ENCODE data around the gene GOSR2. TPM values are rescaled to one million over a fixed set of nuclear protein-coding genes. Genes with fewer than 3 reads are reported as not detected.

GOSR2 gene
- total RNA-seq, 4 donors from 2014 or later, result 28.5 to 37.6 (median 30.3) TPM

DNA sequence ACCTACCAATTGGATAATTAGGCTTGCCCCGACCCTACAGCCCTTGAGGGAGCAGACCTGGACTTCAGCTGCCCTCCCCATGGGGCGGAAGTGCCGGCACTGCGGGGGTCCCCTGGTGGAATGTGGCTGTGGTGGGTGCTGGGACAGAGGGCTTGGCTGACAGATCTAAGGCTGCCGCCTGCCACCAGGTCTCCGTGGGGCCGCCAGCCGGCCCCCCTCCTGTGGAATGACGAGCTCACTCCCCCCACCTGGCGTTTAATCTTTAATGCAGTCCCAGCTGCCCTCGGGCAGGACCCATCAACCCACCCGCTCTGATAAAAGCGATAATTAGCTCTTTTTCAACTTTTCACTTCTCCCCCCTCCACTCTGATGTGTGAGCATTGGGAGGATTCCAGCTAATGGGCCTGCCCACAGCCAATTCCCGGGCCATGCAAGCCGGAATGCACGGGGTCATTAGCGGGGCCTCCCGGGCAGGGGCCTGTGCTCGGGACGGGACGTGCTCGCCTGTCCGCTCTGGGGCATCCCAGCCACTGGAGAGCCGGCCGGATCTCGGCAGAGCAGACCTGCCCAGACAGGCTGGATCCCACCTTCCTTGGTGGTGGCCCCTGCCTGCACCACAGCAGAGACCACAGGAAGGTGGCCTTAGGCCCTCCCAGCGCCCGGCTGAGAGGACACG is 28.3 kb upstream of the GOSR2 start:
- intact Hi-C loops (cut with DNase I; ENCODE audit: low total_unique reads), result no loop called here
- DNase-seq (ENCODE audit: low spot score in 2 of 2), result no peak
- WGBS, 2 donors, result 39 to 42% methylated on average over 21 to 23 of the region's 29 CpGs

DNA sequence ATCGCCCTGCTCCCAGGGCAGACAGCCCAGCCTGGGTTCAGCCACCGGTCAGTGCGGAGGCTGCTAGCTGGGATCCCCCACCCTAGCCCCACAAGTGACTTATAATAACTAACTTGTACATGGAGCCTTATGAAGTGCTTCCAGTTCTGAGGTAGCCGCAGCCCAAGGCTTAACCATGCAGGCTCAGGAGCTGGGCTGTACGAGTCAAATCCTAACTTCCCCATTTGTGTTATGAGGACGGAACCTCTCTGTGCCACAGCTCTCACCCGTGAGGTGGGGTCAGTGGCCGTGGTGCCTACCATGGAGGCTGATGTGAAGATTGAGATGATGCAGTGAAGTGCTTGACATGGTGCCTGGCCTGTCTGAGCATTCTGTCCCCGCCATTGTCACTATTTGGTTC is 27.8 kb upstream of the GOSR2 start:
- no peak for DNase-seq (ENCODE audit: low spot score in 2 of 2)
- WGBS, 2 donors, result 82 to 87% methylated on average over 9 of the region's 9 CpGs
- intact Hi-C loops (cut with DNase I; ENCODE audit: low total_unique reads), result no loop called here
- TF ChIP-seq, protein P1, sequence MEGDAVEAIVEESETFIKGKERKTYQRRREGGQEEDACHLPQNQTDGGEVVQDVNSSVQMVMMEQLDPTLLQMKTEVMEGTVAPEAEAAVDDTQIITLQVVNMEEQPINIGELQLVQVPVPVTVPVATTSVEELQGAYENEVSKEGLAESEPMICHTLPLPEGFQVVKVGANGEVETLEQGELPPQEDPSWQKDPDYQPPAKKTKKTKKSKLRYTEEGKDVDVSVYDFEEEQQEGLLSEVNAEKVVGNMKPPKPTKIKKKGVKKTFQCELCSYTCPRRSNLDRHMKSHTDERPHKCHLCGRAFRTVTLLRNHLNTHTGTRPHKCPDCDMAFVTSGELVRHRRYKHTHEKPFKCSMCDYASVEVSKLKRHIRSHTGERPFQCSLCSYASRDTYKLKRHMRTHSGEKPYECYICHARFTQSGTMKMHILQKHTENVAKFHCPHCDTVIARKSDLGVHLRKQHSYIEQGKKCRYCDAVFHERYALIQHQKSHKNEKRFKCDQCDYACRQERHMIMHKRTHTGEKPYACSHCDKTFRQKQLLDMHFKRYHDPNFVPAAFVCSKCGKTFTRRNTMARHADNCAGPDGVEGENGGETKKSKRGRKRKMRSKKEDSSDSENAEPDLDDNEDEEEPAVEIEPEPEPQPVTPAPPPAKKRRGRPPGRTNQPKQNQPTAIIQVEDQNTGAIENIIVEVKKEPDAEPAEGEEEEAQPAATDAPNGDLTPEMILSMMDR (IDR thresholded peaks at IDR 0.05), result no peak
- no peak for TF ChIP-seq POLR2A (IDR thresholded peaks at IDR 0.05)
- no peak overlapping the region for H3K4me3 ChIP-seq (ENCODE audit: low read depth, poor library complexity, severe bottlenecking)

More for the DNA sequence above, 28.3 kb upstream of the GOSR2 start:
- no peak overlapping the region for H3K4me3 ChIP-seq (ENCODE audit: low read depth, poor library complexity, severe bottlenecking)
- TF ChIP-seq, protein P1 (IDR thresholded peaks at IDR 0.05), result no peak
- no peak for TF ChIP-seq POLR2A (IDR thresholded peaks at IDR 0.05)

DNA sequence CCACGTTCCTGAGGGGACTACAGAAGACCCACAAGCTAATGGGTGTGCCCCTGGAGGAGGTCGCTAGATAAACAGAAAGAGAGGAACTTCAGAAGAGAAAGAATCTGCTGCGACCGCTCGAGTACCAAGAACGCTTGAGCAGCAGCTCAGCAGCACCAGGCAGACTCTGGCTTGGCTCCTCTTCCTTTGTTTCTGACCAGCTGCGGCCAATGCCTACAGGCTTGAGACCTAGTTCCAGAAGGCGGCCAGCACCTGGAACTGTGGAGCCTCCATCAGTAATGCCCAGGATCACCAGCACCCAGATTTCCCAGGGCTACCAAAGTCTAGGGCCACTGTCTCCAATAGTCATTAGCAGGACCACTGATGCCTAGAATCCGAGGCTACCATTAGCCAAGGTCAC is 26.0 kb upstream of the GOSR2 start:
- WGBS, 2 donors, result 79 to 82% methylated on average over 9 of the region's 9 CpGs
- no peak overlapping the region for H3K4me3 ChIP-seq (ENCODE audit: low read depth, poor library complexity, severe bottlenecking)
- no peak for TF ChIP-seq POLR2A (IDR thresholded peaks at IDR 0.05)
- TF ChIP-seq, protein P1 (IDR thresholded peaks at IDR 0.05), result no peak
- intact Hi-C loops (cut with DNase I; ENCODE audit: low total_unique reads), result no loop called here
- no peak for DNase-seq (ENCODE audit: low spot score in 2 of 2)

DNA sequence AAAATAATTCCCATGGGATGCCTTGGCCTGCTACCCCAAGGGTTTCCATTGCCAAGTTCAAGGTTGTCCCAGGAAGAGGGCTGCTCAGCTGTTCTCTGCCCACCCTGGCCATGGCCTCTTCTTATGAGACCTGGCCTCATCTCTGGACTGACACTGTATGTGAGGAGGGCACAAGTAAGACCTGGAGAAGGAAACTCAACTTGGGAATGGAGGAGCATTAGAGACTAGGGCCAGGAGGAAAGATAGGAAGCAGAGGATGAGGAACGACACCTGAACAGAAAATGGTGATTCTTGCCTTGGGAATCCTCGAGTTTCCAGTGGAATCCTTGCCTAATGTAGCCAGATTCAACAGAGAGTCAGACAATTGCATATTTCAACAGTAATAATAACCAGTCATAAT is 24.6 kb upstream of the GOSR2 start:
- TF ChIP-seq, protein P1 (IDR thresholded peaks at IDR 0.05), result no peak
- no peak for TF ChIP-seq POLR2A (IDR thresholded peaks at IDR 0.05)
- no peak overlapping the region for H3K4me3 ChIP-seq (ENCODE audit: low read depth, poor library complexity, severe bottlenecking)
- WGBS, 2 donors, result 74 to 81% methylated on average over 2 of the region's 2 CpGs
- DNase-seq (ENCODE audit: low spot score in 2 of 2), result no peak
- intact Hi-C loops (cut with DNase I; ENCODE audit: low total_unique reads), result no loop called here

DNA sequence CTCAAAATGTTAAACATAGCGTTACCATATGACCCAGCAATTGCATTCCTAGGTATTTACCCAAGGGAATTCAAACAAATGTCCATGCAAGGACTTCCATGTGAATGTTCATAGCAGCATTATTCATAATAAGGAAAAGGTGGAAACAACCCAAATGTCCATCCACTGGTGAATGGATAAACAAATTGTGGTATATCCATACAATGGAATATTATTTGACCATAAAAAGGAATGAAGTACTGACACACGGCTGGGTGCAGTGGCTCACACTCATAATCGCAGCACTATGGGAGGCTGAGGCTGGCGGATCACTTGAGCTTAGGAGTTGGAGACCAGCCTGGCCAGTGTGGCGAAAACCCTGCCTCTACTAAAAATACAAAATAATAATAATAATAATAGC is 24.1 kb upstream of the GOSR2 start:
- intact Hi-C loops (cut with DNase I; ENCODE audit: low total_unique reads), result no loop called here
- DNase-seq (ENCODE audit: low spot score in 2 of 2), result no peak

More for the DNA sequence above, 24.1 kb upstream of the GOSR2 start:
- H3K4me3 ChIP-seq (ENCODE audit: low read depth, poor library complexity, severe bottlenecking), result no peak overlapping the region
- 98% methylated on average over 5 of the region's 5 CpGs for WGBS, 2 donors
- TF ChIP-seq POLR2A (IDR thresholded peaks at IDR 0.05), result no peak
- TF ChIP-seq, protein P1 (IDR thresholded peaks at IDR 0.05), result no peak
